Medulla oblongata (tissue), 1 donor: Measurements from ENCODE around the gene FLVCR1.

Source experiments
- DNase-seq: peaks from one replicate; pipeline ENCODE4 v3.0.0-alpha.2; 2015; ENCODE audit errors: extremely low spot score

FLVCR1 gene

GRCh38 chr1:212915245-212916091 lies 57.4 kb downstream of the FLVCR1 start:
- DNase-seq = peak; percentile 68

GRCh38 chr1:212916481-212917133 lies 58.5 kb downstream of the FLVCR1 start:
- peak; percentile 38 for DNase-seq

- DNase-seq = no peak
These were observed 59.0 kb downstream of the FLVCR1 start for GRCh38 chr1:212917134-212917485.

GRCh38 chr1:212917858-212918257 lies 59.8 kb downstream of the FLVCR1 start:
- DNase-seq = no peak

- no peak for DNase-seq
These were observed 60.7 kb downstream of the FLVCR1 start for GRCh38 chr1:212918824-212919223.

GRCh38 chr1:212920246-212920645 lies 62.2 kb downstream of the FLVCR1 start:
- DNase-seq = no peak

GRCh38 chr1:212920896-212921295 lies 62.8 kb downstream of the FLVCR1 start:
- DNase-seq = no peak

GRCh38 chr1:212922016-212922415 lies 63.9 kb downstream of the FLVCR1 start:
- DNase-seq = no peak

GRCh38 chr1:212926372-212926771 lies 68.3 kb downstream of the FLVCR1 start:
- DNase-seq = no peak

- DNase-seq = no peak
These were observed 70.5 kb downstream of the FLVCR1 start for GRCh38 chr1:212928323-212929291.

GRCh38 chr1:212930986-212931678 lies 73.1 kb downstream of the FLVCR1 start:
- DNase-seq = no peak

GRCh38 chr1:212933815-212934471 lies 75.9 kb downstream of the FLVCR1 start:
- no peak for DNase-seq

GRCh38 chr1:212935387-212935981 lies 77.4 kb downstream of the FLVCR1 start:
- no peak for DNase-seq

GRCh38 chr1:212937034-212937433 lies 79.0 kb downstream of the FLVCR1 start:
- no peak for DNase-seq

GRCh38 chr1:212938846-212939245 lies 80.8 kb downstream of the FLVCR1 start:
- no peak for DNase-seq

- no peak for DNase-seq
These were observed 83.4 kb downstream of the FLVCR1 start for GRCh38 chr1:212941452-212941851.

- no peak for DNase-seq
These were observed 84.8 kb downstream of the FLVCR1 start for GRCh38 chr1:212942679-212943392.

- DNase-seq = no peak
These were observed 85.3 kb downstream of the FLVCR1 start for GRCh38 chr1:212943393-212943710.

GRCh38 chr1:212944229-212944901 lies 86.3 kb downstream of the FLVCR1 start:
- DNase-seq = no peak
